Measurements from ENCODE around the gene NLRP14.

NLRP14 gene

DNA sequence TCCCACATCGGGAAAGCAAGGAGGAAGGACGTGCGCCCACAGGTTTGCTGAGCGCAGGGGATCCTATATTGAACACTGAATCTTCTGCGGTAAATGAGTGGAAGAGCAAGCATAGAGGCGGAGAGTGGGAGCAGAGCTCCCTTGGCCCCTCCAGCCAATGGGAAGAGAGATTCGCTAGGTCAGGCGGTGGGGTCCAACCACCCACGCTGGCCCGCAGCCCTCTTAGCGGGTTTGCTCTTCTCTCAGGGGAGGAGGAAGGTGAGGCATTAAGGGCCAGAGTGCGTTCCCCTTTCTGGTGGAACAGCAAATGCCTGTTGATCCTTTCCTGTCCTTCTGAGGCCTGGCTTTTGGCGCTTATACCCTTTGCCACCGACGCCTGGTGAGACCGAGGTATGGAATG lies 10.6 kb downstream of the NLRP14 start:
- no peak for TF ChIP-seq GATA1 (IDR thresholded peaks at IDR 0.05; ENCODE audit: low read depth, low read length)
- no peak for TF ChIP-seq POLR2A (IDR thresholded peaks at IDR 0.05; ENCODE audit: low read length)
- DNase-seq = no peak

DNA sequence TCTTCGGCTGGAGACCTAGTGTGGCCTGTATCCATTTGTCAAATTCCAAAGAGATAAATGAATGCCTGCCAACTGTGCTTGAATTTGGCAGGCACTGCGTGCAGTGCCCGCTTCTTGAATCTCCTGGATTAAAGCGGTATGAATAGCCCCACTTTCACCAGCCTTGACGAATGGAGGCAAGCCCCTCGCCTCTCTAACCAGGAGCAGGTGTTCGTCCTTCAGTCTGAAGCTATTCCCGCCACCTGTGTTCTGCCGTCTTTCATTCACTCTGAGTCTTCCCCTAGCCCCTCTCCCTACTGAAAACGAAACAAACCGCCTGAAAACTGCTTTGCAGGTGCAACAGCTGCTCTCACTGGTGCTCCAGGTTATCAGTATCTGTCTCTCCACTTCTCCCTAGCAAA lies 11.2 kb downstream of the NLRP14 start:
- TF ChIP-seq GATA1 (IDR thresholded peaks at IDR 0.05; ENCODE audit: low read depth, low read length) (no peak), POLR2A (IDR thresholded peaks at IDR 0.05; ENCODE audit: low read length) (no peak)
- no peak for DNase-seq

DNA sequence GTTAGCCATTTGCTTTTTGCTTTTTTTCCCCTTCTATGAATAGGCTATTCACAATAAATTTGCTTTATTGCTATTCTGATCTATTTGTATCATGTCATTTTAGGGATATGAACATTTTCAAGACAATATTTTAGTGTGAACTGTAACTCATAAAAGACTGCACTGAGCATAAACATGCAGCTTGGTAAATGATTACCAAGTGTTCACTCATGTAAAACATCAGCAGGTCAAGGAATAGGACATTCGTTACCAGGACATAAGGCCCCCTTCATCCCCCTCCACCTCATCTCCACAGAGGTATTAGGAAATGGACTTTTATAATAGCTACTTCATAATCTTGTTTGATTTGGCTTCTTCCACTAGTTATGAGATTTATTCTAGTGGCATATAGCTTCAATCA lies 12.4 kb downstream of the NLRP14 start:
- DNase-seq = no peak
- no peak for TF ChIP-seq POLR2A (IDR thresholded peaks at IDR 0.05; ENCODE audit: low read length)
- TF ChIP-seq GATA1 (IDR thresholded peaks at IDR 0.05; ENCODE audit: low read depth, low read length) = no peak

DNA sequence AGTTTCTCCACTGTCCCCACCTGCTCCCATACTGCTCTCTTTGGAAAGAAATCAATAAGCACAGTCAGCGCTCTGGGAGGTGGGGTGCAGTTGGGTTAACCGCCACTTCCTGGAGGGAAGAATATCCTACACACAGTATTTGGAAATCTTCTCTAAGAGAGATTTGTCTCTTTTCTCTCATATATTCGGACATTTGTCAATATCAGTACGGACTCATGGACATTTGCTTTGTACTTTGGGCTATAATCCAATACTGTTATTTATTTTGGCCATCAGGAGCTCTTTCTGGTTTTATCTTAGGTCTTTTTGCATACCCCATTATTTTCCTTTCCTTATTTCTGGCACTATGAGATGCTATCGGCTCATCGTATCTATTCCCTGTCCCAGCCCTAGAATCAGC lies 13.7 kb downstream of the NLRP14 start:
- TF ChIP-seq GATA1 (IDR thresholded peaks at IDR 0.05; ENCODE audit: low read depth, low read length) (no peak), POLR2A (IDR thresholded peaks at IDR 0.05; ENCODE audit: low read length) (no peak)
- DNase-seq = no peak

DNA sequence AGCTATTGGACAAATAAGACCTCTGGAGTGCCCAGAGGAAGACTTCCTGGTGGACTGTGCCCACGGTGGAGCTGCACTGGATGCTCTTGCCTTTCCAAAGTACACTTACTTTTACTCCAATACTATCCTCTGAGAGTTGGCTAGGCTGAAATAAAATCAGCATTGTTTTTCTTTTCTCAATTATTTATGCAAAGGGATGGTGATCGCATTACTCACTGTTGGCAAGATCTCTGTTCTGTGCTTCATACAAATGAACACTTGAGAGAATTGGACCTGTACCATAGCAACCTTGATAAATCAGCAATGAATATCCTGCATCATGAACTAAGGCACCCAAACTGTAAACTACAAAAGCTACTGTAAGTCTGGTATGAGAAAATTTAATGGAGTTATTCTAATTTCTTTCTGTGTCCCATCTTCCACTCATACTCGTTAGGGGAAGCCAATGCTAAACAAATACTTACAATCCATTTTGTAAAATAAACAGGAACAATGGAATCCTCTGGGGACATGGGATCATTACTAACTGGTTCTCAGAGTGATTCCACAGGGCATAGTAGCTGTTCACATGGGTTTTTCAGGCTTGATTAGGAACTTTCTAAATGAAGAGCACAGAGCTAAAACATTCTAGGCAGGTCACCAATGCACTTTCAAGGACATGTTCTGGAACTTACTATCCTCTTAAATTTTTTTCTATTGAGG lies 26.3 kb downstream of the NLRP14 start:
- TF ChIP-seq GATA1 (IDR thresholded peaks at IDR 0.05; ENCODE audit: low read depth, low read length) (no peak), POLR2A (IDR thresholded peaks at IDR 0.05; ENCODE audit: low read length) (no peak)
- DNase-seq = no peak

DNA sequence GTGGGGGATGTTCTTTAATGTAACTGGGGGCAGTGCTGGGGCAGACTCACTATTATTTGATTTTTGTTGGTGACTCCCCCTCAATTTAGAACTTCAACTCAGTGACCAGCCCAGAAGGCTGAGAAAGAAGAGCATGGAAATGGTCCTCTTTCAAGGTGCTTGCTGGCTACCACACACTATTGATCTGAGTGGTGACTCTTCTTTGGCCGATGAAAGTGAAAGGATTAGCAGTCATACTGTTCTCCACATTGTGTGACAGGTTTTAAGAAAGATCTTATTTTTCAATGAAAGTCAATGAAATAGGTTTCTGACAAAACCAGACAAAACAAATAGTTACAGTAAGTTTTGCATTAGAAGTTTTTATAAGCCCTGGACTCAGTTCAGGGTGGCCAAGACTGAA lies 29.9 kb downstream of the NLRP14 start:
- DNase-seq = no peak
- TF ChIP-seq POLR2A (IDR thresholded peaks at IDR 0.05; ENCODE audit: low read length) (no peak), GATA1 (IDR thresholded peaks at IDR 0.05; ENCODE audit: low read depth, low read length) (no peak)

DNA sequence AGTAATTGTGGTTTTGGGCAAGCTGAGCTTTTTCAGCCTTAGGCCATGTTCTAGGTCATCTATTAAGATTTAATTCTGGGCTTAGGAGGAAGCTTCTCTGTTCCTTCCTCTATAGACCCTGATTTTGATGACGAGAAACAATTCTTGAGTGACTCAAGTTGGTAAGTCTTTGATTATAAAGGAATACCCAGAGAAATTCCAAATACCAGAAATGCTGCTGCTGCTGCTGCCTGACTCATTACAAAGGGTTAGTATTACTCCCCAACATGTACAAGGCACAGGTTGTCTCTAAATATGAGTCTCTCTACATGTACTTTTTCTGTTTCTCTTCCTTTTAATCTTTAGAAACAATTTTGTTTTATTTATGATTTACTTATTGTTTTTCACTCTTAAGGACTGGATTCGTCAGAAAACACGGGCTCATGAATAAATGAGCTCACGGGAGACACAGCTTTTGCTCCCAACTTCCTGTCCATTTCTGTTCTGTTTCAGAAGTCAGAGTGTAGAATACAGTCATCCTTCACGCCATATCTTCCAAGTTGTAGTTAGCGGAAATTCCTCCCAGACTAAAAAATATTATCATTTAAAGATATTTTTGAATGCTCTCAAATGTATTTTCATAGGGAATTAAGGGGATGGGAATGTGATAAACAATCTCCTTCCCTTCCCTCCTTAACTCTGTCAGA lies 36.7 kb downstream of the NLRP14 start:
- DNase-seq = no peak
- TF ChIP-seq POLR2A (IDR thresholded peaks at IDR 0.05; ENCODE audit: low read length) (no peak), GATA1 (IDR thresholded peaks at IDR 0.05; ENCODE audit: low read depth, low read length) (no peak)

DNA sequence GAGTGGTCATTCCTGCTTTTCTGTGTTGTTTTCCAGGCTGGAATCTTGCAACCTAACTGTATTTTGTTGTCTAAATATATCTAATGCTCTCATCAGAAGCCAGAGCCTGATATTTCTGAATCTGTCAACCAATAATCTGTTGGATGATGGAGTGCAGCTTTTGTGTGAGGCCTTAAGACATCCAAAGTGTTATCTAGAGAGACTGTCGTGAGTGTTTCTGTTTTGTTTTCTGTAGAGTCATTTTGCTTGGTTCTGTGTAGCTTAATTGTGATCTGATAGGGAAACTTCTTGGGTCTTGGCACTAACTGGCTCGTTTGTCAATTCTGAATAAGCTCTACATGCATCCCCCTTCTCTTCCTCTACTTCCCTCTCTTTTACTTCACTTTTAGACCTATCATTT lies 37.4 kb downstream of the NLRP14 start:
- no peak for DNase-seq
- TF ChIP-seq POLR2A (IDR thresholded peaks at IDR 0.05; ENCODE audit: low read length) (no peak), GATA1 (IDR thresholded peaks at IDR 0.05; ENCODE audit: low read depth, low read length) (no peak)

DNA sequence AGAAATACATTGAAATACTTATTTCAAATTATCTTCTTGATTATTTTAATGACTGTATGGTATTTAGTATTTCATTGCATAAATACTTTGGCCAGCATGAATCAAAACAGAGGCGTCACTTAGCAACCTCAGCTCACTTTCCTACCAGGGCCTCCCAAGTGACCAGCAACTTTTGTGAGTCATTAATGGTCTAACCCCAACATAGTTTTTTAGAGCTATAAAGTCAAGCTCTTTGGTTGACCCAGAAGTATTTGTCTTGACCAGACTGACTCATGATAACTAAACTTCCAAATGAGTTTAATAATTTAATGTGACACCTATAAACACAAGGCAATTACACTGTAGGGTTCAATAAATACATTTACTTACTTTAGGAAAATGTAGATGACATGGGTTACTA lies 40.6 kb downstream of the NLRP14 start:
- no peak for TF ChIP-seq POLR2A (IDR thresholded peaks at IDR 0.05; ENCODE audit: low read length)
- DNase-seq = no peak

DNA sequence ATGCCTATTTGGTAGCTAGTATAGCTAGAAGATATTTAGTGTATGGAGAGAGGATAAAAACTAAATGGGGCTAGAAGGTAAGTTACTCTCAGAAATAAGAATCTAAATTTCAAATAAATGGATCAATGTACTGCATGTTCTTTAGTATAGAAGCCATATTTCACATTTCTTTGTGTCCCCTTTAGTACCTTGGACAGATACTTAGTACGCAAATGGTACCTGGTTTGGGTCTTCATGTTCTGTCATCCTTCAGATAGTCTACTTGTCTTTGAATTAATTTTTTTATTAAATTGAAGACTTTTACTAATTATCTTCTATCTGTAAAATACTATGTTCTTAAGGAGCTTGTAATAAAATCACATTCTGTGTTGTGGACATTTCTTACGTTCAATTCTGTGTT lies 42.3 kb downstream of the NLRP14 start:
- DNase-seq = no peak
- TF ChIP-seq GATA1 (IDR thresholded peaks at IDR 0.05; ENCODE audit: low read depth, low read length) (no peak), POLR2A (IDR thresholded peaks at IDR 0.05; ENCODE audit: low read length) (no peak)

DNA sequence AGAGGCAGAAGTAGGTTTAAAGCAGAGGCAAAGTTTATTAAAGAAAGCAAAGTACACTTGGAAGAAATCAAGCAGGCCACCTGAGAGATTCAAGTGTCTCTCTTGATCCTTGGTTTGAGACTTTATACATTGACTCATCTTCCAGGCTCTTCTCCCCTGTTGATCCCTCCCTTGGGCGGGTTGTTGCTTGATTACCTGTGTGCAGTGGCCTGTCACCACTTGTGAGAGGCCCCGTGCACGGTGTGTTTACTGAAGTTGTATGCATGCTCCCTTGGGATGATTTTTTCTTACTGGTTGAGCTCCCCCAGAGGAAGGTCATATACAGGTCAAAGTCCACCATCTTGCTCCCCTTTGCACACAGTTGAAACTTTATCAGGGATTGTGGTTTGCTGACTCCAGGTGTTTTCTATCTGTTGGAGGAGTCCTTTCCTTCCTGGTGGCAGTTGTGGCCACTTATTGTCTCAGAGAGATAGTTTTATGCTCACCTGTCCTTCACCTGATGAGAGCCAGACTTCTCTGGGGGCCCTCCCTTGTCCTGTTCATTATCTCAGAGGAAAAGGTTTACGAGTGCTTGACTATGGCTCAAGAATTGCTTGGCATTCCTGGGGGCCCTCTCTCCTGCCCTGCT lies 52.2 kb downstream of the NLRP14 start:
- DNase-seq = no peak
- no peak for TF ChIP-seq GATA1 (IDR thresholded peaks at IDR 0.05; ENCODE audit: low read depth, low read length)
- no peak for TF ChIP-seq POLR2A (IDR thresholded peaks at IDR 0.05; ENCODE audit: low read length)

DNA sequence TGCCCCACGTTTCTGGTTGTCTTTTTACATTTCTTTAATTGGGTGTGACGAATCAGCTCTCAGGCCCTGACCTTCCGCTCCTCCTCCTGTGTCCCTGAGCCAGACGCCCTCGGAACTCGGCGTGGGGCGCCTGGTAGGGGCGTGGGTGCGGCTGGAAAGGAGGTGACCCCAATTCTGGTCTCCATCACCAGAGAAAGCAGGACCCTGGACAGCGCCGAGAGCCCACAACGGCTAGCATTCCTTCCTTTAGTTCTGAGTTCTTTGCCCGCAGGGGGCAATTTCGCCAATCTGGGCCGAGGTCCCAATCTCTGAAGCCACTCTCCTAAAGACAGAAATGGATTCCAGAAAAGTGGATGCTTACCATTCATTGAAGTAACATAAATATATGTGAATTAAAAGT lies 56.8 kb downstream of the NLRP14 start:
- TF ChIP-seq GATA1 (IDR thresholded peaks at IDR 0.05; ENCODE audit: low read depth, low read length) (no peak), POLR2A (IDR thresholded peaks at IDR 0.05; ENCODE audit: low read length) (no peak)
- no peak for DNase-seq

DNA sequence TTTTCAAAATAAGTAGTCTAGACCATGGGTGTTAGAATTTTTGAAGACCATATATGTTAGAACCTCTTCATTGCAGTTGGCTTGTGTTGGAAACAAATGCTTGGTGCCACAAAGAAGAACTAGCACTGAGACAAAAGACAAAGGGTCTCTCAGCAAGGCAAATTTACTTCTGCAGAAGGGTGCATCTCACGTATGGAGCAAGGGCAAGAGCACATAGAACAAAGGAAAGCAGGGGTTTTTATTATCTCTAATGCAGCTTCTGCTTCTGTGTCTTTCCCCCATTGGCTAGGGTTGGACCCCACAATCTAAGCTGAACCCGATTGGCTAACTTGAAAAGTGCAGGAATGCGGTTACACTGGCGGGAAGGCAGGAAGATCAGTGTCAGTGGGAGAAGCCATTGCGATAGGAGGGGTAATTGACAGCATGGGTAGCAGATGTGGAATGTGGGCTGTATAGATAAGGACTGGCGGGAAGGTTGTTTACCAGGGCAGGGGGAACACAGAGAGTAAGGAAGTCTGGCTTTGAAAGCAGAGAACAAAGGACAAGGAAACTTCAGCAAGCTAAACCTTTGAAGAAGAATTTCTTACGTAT lies 59.4 kb downstream of the NLRP14 start:
- DNase-seq = no peak

DNA sequence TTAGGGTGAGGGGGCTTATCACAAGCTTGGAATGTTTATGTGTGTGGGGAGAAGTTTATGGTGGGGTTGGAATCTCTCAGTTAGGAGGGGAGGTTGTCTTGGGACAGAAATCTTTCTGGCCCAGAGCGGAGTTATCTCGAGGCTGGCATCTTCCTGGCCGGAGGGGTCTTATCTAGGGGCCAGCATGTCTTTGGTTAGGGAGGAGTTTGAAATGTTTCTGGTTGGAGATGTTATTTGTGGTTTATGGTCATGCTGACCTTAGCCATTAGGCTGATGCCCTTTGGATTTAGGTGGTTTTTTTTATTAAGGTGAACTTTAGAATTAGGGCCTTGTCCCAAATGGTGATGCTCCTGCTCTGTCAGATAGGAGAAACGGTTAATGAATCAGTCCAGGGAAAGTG lies 60.6 kb downstream of the NLRP14 start:
- no peak for TF ChIP-seq GATA1 (IDR thresholded peaks at IDR 0.05; ENCODE audit: low read depth, low read length)
- TF ChIP-seq POLR2A (IDR thresholded peaks at IDR 0.05; ENCODE audit: low read length) = no peak
- DNase-seq = no peak

More for the DNA sequence above, 59.4 kb downstream of the NLRP14 start:
- TF ChIP-seq GATA1 (IDR thresholded peaks at IDR 0.05; ENCODE audit: low read depth, low read length) (no peak), POLR2A (IDR thresholded peaks at IDR 0.05; ENCODE audit: low read length) (no peak)

Data from erythroblast (primary cell).